ENCODE measurements around the gene PSMG3.

Gene PSMG3, protein sequence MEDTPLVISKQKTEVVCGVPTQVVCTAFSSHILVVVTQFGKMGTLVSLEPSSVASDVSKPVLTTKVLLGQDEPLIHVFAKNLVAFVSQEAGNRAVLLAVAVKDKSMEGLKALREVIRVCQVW

DNA sequence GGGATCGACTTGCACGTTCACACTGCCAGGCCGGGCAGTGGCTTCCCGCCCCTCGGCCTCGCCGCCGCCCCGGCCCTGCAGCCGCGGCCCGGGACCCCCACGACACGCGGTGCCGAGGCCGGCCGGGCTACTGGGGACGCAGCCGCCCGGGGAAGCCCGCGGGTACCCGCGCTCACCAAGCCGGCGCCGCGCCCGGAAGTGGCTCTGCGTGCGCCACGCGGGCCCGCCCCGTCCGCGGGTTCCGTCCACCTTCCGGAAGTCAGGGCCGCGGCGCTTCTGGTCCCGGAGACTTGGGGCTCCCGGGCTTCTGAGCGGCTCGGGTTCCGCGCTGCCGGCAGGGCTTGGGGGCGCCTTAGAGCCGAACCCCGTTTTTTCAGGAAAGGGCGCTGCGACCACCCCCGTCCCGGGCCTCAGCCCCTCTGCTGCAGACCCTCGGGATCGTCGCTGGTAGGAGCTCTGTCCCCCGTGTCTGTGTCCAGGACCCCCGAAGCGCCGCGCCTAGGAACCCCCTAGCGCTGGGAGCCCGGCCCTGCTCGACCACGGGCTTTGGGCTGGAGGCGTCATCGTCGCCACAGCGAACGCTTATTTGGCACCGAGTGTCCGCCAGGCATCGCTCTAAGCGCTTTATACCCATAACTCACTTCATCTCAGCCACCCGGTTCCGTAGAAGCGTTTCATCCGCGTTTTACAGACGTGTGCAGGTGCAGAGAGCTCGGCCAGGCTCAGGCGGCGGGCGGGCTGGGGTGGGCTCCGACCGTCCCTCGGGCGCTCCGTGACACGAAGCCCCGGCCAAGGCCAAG is at the start of gene PSMG3:
Gene PSMG3, minus strand, starts transcription at position 200 of the 800 bp plus-strand sequence. CDS start 693 bp downstream, outside the sequence.
- peak; percentile 58 to 89 for DNase-seq

DNA sequence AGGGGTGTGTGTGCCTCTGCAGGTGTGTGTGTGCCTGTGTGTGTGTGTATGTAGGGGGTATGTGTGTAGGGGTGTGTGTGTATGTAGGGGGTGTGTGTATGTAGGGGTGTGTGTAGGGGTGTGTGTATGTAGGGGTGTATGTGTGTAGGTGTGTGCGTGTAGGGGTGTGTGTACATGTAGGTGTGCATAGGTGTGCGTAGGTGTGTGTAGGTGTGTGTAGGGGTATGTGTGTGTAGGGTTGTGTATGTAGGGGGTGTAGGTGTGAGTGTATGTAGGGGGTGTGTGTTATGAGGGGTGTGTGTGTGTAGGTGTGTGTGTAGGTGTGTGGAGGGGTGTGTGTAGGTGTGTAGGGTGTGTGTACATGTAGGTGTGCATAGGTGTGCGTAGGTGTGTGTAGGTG is 48.6 kb upstream of the PSMG3 start:
- DNase-seq: no peak

DNA sequence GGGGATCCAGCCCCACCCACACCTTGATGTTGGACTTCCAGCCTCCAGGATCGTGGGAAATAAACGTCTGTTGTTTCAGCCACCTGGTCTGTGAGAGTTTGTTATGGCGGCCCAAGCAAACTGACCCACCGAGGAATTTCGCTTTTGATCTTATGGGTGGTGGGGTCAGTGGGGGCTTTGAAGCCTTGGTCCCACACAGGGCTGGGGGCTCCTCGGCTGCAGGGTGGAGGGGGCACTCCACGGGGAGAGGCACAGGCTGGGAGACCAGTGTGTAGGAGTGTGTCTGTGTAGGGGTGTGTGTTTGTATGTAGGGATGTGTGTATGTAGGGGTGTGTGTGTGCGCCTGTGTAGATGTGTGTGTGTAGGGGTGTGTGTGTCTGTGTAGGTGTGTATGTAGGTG is 48.1 kb upstream of the PSMG3 start:
- no peak for DNase-seq

DNA sequence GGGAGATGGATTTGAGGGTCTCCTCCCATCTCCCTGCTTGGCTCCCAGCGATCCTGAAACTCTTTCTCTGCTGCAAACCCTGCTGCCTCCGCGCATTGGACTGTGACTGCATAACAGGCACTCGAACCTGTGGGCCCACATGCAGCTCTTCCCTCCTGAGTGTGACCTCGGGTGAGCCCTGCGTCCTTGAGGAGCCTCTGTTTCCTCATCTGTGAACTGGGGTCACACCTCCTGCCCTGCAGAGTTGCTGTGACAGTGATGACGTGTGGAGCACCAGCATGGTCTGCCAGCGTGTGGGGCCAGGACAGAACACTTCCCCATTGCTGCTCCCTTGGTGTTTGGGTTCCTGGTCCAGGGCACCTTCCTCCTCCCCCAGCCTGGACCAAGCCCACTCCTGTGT is 46.9 kb upstream of the PSMG3 start:
- no peak for DNase-seq

DNA sequence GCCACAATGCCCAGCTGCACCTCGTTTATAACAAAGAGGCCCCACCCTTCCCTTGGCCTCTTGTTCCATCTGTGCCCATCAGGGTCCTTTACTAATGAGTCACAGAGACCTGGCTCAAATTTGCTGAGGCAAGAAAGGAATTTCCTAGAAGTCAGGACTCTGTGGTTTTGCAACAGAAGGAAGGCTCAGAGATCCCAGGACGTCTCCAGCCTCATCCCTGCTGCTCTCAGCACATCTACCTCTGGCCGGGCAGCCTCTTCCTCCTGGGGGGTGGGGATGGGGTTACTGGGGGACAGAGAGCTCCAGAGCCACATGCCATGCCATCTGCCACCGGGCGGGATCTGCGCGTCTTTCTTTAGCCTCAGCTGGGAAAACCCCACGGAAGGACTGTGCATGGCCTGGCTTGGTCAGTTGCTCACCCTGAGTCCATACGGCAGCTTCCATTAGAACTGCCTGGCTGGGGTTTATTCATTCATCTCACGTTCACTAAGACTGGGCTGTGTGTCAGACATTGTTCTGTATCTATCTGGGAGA is 41.9 kb upstream of the PSMG3 start:
- no peak for DNase-seq

DNA sequence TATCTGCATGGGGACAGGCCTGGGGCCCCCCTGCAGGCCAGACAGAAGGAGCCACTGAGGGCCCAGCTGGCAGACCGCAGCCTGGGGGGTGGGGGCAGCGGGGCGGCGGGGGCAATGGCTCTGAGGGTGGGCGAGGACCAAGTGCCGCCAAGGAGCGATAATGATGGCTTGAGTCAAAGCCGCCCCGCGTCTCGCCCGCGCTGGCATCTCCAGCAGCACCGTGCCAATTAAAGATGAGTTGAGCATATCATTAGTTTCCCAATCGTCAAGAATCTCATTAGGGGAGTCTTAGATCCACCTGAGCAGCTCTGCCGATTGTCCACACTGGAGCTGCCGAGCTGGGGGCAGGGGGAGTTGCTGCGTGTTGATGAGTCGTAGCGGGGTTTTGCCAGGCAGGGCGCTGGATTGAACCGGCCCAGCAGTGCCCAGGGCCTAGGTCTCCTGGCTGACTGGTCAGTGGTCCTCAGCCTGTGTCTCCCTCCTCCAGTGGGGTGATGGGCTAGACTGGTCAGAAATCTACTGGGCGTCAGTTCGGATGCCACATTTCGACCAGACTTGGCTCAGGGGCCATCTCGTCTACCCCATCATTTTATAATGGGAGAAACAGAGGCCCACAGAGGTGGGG is 41.0 kb upstream of the PSMG3 start:
- DNase-seq: no peak

DNA sequence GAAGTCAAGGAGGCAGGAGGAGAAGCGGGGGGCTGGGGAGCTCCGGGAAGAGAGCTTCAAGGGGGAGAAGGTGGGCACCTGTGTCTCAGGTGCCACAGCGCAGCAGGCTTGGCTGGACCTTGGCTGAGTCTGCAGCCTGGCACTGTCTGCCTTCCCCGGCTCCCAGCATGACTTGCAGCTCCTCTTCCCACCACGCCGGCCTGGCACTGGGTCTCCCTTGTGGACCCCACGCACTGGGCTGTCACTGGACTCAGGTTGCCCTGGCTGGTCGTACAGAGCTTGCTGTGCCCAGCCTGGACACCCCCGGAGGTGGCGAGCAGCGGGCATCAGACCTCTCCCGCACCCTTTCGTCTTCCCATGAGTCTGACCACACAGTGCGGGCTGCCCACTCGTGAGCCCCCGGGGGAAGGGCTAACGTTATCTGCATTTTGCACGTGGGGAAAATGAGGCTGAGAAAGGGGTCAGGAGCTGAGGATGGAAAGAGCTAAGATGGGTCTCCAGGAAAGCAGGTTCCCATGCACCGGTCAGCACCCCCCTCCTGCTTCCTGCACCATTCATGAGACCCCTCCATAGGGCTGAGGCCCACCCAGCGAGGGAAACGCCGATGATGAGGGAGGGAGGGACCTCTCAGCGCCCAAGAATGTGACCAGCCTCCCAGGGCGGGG is 40.3 kb upstream of the PSMG3 start:
- no peak for DNase-seq

DNA sequence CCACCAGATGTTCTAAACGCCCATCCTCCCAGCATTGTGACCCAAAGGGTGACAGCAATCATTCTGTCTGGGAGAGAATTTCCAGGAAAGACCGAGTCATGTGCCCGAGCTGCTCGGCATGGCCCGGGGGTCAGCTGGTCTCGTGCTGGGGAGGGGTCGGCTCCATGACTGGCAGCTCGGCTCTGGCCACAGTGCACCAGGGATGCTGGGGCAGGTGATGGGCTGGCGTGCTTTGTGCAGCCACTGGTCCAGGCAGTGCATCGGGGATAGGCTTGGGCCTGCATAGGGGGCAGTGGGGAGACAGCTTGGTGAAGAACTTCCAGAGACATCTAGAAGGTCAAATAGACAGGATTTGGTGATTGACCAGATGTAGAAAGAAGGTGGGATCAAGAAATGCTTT is 39.2 kb upstream of the PSMG3 start:
- DNase-seq: no peak

DNA sequence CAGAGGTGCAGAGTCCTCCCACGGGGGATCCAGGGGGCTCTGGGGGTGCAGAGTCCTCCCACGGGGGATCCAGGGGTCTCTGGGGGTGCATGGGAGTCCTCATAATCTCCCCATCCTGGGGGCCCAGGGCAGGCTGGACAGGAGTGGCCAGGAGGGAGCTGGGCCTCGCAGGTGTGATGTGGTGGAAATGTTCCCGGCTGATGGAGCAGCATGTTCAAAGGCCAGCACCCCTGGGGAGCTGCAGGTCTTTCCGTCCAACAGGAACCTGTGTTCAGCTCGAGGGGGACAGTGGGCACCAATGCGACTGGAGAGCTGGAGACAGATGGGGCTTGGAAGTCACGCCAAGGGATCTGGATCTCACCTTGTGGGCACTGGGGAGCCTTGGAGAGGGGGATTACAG is 38.5 kb upstream of the PSMG3 start:
- no peak for DNase-seq

DNA sequence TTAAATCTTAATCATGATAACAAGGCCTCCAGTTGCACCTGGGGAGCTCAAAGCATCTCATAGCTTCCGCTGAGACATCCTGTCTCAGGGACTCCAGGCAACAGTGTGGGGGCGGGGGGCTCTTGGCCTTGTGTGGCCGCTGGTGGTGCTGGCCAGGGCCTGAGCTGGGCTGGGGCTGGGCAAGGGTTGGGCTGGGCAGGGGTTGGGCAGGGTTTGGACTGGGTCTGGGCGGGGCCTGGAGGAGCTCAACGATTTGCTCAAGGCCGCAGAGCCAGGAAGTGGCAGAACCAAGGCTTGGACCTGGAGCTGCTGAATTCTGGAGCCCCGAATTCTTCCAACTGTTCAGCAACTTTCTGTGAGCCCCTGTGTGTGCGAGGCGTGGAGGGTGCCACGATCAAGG is 37.9 kb upstream of the PSMG3 start:
- no peak for DNase-seq

DNA sequence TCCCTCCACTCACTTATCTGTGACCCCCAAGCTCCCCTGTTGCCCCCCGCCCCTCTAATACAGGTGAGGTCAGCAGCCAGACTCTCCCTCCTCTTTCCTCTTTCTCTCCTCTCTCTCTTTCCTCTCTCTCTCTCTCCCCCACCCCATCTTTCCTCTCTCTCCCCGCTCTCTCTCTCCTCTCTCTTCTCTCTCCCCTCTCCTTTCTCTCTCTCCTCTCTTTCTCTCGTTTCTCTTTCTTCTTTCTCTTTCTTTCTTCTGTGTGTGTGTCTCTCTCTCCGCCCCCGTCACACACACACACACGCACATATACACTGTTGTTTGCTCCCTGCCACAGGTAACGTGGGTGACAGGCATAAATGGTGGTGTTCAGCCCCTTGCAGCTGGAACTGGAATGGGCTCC is 37.2 kb upstream of the PSMG3 start:
- DNase-seq: no peak

DNA sequence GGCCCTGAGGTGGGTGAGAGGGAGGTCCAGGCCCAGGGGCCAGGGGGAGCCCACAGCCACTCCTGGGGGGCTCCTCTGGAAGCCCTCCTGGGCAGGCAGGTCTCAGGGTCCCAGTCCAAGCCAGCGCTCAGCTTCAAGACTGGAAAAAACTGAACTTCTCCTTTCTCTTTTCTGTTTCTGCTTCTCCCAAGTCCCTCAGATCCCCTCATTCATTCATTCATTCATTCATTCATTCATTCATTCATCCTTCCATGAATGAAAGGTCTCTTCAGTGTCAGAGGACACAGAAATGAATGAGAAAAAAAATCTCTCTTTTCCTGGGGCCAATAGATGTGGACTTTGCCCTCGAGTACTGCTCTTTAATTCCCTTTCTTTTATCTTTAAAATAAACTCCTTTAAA is 34.6 kb upstream of the PSMG3 start:
- no peak for DNase-seq

DNA sequence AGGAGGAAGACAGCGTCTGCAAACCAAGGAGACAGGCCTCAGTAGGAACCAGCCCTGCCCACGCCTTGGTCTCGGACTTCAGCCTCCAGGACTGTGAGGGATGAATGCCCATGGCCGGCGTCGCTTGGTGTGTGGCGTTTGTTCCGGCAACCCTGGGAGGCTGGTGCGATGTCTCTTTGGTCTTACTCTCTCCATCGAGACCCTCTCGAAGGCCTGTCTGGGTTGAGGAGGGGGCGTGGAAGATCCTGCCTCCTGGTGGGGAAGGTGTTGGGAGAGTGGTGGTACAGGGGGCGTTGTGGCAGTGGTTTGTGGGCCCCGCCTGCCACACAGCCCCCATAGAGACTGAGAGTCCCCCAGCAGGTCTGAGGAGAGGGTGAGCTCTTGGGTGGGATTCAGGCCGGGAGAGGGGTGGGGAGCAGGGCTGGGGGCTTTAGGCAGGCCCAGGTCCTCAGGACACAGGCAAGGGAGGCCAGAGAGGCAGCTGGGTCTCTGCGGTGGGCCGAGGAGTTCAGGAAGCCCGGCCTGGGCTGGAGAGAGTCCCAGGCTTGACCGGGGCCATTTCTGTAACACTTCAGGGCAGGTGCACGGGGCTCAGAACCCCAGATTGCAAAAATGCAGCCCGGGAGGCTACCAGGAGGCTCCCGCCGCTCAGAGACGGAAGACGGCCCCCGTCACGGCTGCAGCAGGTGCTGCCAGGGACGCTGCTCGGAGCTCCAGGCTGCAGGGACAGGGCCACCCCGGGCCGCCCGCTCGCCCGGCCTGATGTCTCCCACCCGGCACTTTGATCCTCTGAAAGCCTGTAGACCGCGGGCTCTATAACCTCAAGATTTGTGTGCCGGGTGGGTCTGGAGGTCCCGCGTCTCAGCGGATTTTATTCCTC is 33.8 kb upstream of the PSMG3 start:
- DNase-seq: no peak

DNA sequence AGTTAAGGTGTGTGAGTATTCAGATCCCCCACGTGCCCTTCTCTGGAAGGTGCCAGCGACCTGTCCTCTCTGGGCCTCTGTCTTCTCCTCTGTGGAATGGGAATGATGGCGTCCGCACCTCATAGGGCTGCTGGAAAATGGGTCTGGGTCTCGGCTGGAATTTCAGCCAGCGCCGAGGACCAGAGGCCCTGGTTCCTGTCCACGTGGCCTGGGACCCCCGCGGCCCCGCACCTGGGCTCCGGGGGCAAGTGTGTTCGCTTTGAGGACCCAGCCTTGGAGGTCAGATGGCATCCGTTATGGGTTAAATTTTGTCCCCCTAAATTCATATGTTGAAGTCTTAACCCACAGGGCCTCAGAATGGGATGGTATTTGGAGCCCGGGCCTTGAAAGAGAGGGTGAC is 32.6 kb upstream of the PSMG3 start:
- DNase-seq: no peak

DNA sequence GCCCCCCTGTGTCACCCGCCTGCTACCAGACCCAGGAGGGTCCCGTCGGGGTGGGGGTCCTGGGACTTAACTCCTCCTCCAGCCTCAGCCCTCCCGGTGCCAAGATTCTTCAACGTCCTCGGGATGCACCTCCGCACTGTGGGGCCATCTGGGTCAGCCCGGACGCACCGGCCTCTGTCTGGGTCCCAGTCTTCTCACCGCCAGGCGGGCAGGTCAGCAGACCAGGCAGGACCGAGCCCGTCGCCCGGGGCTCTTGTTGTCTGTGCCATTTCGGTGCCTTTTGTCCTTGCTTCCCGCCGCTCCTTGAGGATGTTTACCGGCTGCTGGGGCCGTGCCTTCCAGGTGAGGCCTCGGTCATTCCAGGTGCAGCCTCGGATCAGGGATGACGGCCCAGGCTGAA is 32.1 kb upstream of the PSMG3 start:
- no peak for DNase-seq

DNA sequence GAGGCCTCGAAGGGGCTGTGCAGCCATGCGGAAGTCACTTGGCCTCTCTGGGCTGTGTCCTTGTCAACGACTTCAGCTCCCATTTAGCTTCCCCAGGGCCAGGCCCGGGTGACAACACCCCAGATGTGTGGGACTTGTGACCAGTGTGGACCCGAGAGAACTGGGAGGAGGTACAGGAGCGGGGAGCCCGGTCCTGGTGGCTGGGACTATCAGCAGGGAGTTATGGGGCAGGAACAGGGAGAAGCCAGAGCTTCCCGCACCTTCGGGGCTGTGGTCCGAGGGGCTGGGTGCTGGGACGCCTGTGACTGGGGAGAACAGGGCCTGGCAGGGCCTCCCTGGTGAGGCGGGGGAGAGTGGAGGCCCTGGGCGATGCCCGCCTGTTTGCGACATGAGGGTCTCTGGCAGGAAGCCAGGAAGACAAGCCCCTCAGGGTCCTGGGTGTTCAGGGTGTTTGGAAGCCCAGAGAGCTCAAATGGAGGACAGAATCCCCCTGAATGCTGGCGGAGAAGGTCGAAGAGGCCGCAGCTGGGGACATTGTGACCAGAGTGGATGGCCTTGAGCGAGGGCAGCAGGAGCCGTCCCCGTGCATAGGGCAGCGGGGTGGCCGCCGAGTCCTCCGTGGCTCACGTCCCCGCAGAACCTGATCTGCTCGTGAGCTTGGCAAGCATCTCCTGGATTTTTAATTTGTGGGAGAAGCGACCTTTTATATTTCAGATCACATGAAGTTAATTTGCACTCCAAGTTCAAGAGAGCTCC is 30.0 kb upstream of the PSMG3 start:
- DNase-seq: no peak

DNA sequence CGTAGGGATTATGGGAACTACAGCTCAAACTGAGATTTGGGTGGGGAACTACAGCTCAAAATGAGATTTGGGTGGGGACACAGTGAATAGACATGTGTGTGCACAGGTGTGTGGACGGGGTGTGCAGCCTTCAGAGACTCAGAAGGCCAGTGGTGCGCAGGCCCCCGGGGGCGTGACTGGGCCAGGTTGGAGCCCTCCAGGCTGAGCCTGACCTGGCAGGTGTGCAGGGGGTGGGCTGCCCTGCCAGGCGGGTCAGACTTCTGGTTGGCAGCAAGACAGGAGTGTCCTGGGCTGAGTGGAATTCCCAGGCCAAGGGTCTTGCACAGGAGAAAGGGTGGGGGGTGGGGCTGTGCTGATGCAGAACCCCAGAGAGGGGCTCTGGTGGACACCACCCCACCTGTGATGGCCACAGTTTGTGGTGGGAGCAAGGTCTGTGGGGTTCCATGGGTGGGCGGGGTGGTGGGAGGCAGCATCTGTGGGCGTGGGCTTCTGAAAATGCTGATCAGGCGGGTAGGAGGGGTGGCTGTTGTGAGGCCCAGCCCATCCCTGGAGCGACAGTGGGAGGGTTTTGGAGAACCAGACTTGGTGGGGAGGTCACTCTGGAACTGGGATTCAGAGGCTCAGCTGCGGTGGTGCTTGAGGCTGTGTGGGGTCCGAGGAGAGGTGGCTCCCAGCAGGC is 29.3 kb upstream of the PSMG3 start:
- DNase-seq: no peak

DNA sequence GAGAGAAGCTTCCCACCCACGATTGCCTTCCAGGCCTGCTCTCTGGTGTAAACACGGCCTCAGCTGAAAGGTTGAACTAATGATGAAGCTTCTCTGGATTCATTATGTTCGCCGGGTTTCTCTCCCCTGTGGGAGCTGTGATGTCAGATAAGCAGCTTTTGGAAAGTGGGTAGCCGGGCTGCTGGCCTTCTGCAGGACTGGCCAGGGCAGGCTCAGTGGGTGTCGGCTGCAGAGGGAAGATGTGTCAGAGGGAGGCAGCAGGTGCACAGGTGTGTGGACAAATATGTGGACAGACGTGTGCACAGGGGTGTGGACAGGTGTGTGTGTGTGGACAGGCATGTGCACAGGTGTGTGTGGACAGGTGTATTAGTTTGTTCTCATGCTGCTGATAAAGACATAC is 28.5 kb upstream of the PSMG3 start:
- no peak for DNase-seq

DNA sequence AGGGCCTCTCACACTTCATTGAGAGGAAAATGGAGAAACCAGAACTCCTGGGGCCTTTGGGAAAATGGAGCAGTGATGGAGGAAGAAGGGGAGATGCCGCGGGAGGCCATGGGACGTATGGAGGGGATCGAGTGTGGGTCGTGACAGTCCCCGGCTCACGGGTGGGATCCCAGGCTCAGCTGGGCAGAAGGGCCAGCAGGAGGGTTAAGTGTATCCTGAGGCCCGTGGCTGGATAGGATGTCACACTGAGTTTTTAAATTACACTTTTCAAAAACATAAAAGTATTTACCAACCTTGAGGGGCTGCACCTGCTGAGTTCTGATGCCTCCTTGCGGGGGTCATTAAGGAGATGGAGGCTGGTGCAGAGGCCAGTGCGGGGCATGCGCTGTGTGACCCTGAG is 28.0 kb upstream of the PSMG3 start:
- no peak for DNase-seq

DNA sequence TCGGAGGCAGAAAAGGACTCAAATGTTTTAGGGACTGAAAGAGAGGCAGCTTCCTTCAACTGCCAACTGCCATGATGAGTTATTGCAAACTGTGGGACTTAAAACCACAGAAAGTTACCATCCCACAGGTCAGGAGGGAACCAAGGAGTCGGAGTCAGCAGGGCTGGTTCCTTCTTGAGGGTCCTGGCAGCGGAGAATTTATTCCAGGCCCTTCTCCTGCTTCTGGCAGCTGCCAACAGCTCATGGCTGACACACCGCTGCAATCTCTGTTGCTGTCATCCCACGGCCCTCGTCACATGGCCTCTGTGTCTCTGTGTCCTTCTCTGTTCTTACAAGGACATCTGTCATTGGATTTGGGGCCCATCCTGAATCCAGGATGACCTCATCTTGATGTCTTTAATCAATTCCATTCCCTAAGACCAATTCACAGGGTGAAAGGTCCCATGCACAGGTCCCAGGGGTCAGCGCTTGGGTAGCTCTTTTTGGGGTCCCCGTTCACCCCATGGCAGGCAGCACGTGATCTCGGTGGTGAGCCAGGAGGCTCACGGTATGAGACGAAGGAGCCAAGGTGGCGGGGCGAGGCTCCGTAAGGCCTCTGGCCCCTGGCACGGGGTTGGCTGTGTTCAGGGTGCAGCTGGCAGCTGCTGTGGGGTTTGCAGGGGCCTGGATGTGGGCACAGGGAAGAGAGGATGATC is 27.4 kb upstream of the PSMG3 start:
- DNase-seq: no peak
